Liver (tissue), 9 donors: Measurements from ENCODE around the gene GPR33. TPM values are rescaled to one million over a fixed set of nuclear protein-coding genes. Genes with fewer than 3 reads are reported as not detected.

Experiments used
- DNase-seq: peaks from one replicate; pipeline ENCODE4 v3.0.0-alpha.2; 2017; ENCODE audit warnings: low spot score
- H3K27ac ChIP-seq, 2 donors: one replicate each; pipeline ENCODE4 v1.7.0; 2013; ENCODE audit warnings: inconsistent platforms in 2 of 2, low read length in 2 of 2, control low read depth in 1 of 2, low read depth in 1 of 2, mild to moderate bottlenecking in 1 of 2
- H3K27me3 ChIP-seq, 4 donors: one replicate each; pipeline versions ENCODE4 v1.6.1 to v1.7.0; 2013; ENCODE audit warnings: low read length in 3 of 4, inconsistent platforms in 1 of 4, mild to moderate bottlenecking in 1 of 4, moderate library complexity in 1 of 4; ENCODE audit not compliant: control insufficient read depth in 4 of 4, insufficient read depth in 4 of 4
- H3K36me3 ChIP-seq, 4 donors: one replicate each; pipeline versions ENCODE4 v1.6.1 to v1.7.0; 2013; ENCODE audit warnings: low read length in 3 of 4, mild to moderate bottlenecking in 3 of 4, low read depth in 1 of 4, moderate library complexity in 1 of 4; ENCODE audit not compliant: control insufficient read depth in 4 of 4, insufficient read depth in 3 of 4
- H3K4me1 ChIP-seq, 4 donors: one replicate each; pipeline versions ENCODE4 v1.6.1 to v1.7.0; 2013; ENCODE audit warnings: low read length in 3 of 4, mild to moderate bottlenecking in 3 of 4, moderate library complexity in 1 of 4; ENCODE audit not compliant: control insufficient read depth in 4 of 4, insufficient read depth in 4 of 4
- H3K4me3 ChIP-seq, 3 donors: one replicate each; pipeline versions ENCODE4 v1.6.1 to v1.7.0; 2013; ENCODE audit warnings: low read length in 3 of 3, control low read depth in 1 of 3, low read depth in 1 of 3, mild to moderate bottlenecking in 1 of 3
- H3K9ac ChIP-seq, 2 donors: one replicate each; pipeline ENCODE4 v1.7.0; 2013; ENCODE audit warnings: low read length in 2 of 2, mild to moderate bottlenecking in 2 of 2, moderate library complexity in 2 of 2, control low read depth in 1 of 2, low read depth in 1 of 2
- H3K9me3 ChIP-seq, 4 donors: one replicate each; pipeline versions ENCODE4 v1.6.1 to v1.7.0; 2013; ENCODE audit warnings: low read length in 3 of 4; ENCODE audit not compliant: control insufficient read depth in 4 of 4
- ATF3 ChIP-seq: IDR thresholded peaks from 2 replicates; pipeline ENCODE4 v1.6.1; 2016; ENCODE audit warnings: antibody characterized with exemption
- EGR1 ChIP-seq, 2 donors: IDR thresholded peaks; 2 replicates each; pipeline ENCODE4 v1.6.1; 2016 to 2018; ENCODE audit warnings: antibody characterized with exemption in 2 of 2, low read depth in 2 of 2
- FOXA1 ChIP-seq: IDR thresholded peaks from 2 replicates; pipeline ENCODE4 v1.6.1; 2016; ENCODE audit warnings: antibody characterized with exemption
- FOXA2 ChIP-seq: IDR thresholded peaks from 2 replicates; pipeline ENCODE4 v1.6.1; 2016; ENCODE audit warnings: antibody characterized with exemption
- GABPA ChIP-seq, 2 donors: IDR thresholded peaks in 1 of 2; conservative IDR thresholded peaks in 1 of 2; 2 replicates each; pipeline ENCODE4 v1.6.1; 2016; ENCODE audit warnings: antibody characterized with exemption in 2 of 2, mild to moderate bottlenecking in 1 of 2, moderate library complexity in 1 of 2
- HNF4A ChIP-seq, 2 donors: conservative IDR thresholded peaks; 2 replicates each; pipeline ENCODE4 v1.6.1; 2016; ENCODE audit warnings: antibody characterized with exemption in 2 of 2, mild to moderate bottlenecking in 2 of 2
- HNF4G ChIP-seq: IDR thresholded peaks from 2 replicates; pipeline ENCODE4 v1.6.1; 2016; ENCODE audit warnings: antibody characterized with exemption
- JUND ChIP-seq, 2 donors: IDR thresholded peaks; 2 replicates each; pipeline ENCODE4 v1.6.1; 2016; ENCODE audit warnings: antibody characterized with exemption in 2 of 2
- MAX ChIP-seq: IDR thresholded peaks from 2 replicates; pipeline ENCODE4 v1.6.1; 2016; ENCODE audit warnings: antibody characterized with exemption
- NR2F2 ChIP-seq: IDR thresholded peaks from 2 replicates; pipeline ENCODE4 v1.6.1; 2016; ENCODE audit warnings: antibody characterized with exemption
- RAD21 ChIP-seq, 2 donors: IDR thresholded peaks; 2 replicates each; pipeline ENCODE4 v1.6.1; 2016; ENCODE audit warnings: antibody characterized with exemption in 2 of 2, mild to moderate bottlenecking in 2 of 2
- REST ChIP-seq: IDR thresholded peaks from 2 replicates; pipeline ENCODE4 v1.6.1; 2016; ENCODE audit warnings: antibody characterized with exemption, mild to moderate bottlenecking
- RXRA ChIP-seq, 2 donors: IDR thresholded peaks; 2 replicates each; pipeline ENCODE4 v1.6.1; 2017 to 2018; ENCODE audit warnings: antibody characterized with exemption in 2 of 2, mild to moderate bottlenecking in 1 of 2
- SP1 ChIP-seq: IDR thresholded peaks from 2 replicates; pipeline ENCODE4 v1.6.1; 2018; ENCODE audit warnings: antibody characterized with exemption, mild to moderate bottlenecking
- TAF1 ChIP-seq: conservative IDR thresholded peaks from 2 replicates; pipeline ENCODE4 v1.6.1; 2016; ENCODE audit warnings: antibody characterized with exemption, mild to moderate bottlenecking
- YY1 ChIP-seq: IDR thresholded peaks from 2 replicates; pipeline ENCODE4 v1.6.1; 2016; ENCODE audit warnings: antibody characterized with exemption, mild to moderate bottlenecking
- ZBTB33 ChIP-seq: IDR thresholded peaks from 2 replicates; pipeline ENCODE4 v1.6.1; 2016; ENCODE audit warnings: antibody characterized with exemption
- WGBS: extraction: QIAGEN DNeasy Blood & Tissue Kit; methylation state at CpG from one replicate; pipeline ENCODE4 v1.1.7; 2013; 5-methylcytosine and 5-hydroxymethylcytosine counted together
- polyA plus RNA-seq, 2 donors: library from polyadenylated mRNA; stranded (reverse) in 1 of 2; unstranded in 1 of 2; fragments of 200-250 nt in 1 of 2; fragments of >200 nt in 1 of 2; fragmentation: Nextera tagmentation in 1 of 2; extraction: Ambion mirVana in 1 of 2; gene quantifications; one replicate each; pipeline versions ENCODE4 v1.2.1 to v1.2.3, GENCODE V29; 2013 to 2015
- total RNA-seq, 2 donors: library from RNA; depleted of rRNA; stranded (reverse); fragments of >200 nt; gene quantifications; one replicate each; pipeline ENCODE4 v1.2.3, GENCODE V29; 2014
- donor health status: healthy.
- donor health status: healthy.
- donor health status: healthy.
- donor health status: healthy.
- donor health status: healthy.

The GPR33 gene
- total and polyA plus RNA-seq, 4 donors, result not detected

GRCh38 chr14:31445703-31446102, 42.1 kb downstream of the GPR33 start:
- DNase-seq, result no peak
- TF ChIP-seq FOXA1, result no peak
- no peak for TF ChIP-seq RXRA (IDR thresholded peaks at IDR 0.05)
- TF ChIP-seq SP1, result no peak
- no peak for TF ChIP-seq FOXA2
- no peak for TF ChIP-seq HNF4G
- TF ChIP-seq JUND (IDR thresholded peaks at IDR 0.05), result no peak
- TF ChIP-seq YY1, result no peak
- no peak for TF ChIP-seq NR2F2
- no peak for TF ChIP-seq GABPA (IDR thresholded peaks at IDR 0.05 in 1 of 2, conservative IDR thresholded peaks at IDR 0.05 in 1 of 2)
- TF ChIP-seq ZBTB33, result no peak
- no peak for TF ChIP-seq EGR1 (IDR thresholded peaks at IDR 0.05; ENCODE audit: low read depth in 2 of 2)
- TF ChIP-seq HNF4A (conservative IDR thresholded peaks at IDR 0.05), result no peak
- no peak for TF ChIP-seq MAX
- TF ChIP-seq RAD21 (IDR thresholded peaks at IDR 0.05), result no peak
- no peak for TF ChIP-seq REST
- TF ChIP-seq TAF1, result no peak
- Histone ChIP-seq H3K27ac (no peak overlapping the region), H3K9me3 (no peaks in the 10 kb centered on the region), H3K36me3 (peaks cover 0 to 2% (median 0%) of the 10 kb centered on the region in 4 donors), H3K27me3 (no peaks in the 10 kb centered on the region), H3K4me1 (no peaks in the 10 kb centered on the region), H3K4me3 (no peak overlapping the region), H3K9ac (no peak overlapping the region)
- WGBS, result 92% methylated on average over 1 of the region's 1 CpG

- no peaks in the 10 kb centered on the region for H3K4me1 ChIP-seq
- H3K27me3 ChIP-seq, result no peaks in the 10 kb centered on the region
- TF ChIP-seq FOXA2 (no peak), SP1 (no peak), YY1 (no peak), HNF4A (conservative IDR thresholded peaks at IDR 0.05) (no peak), GABPA (IDR thresholded peaks at IDR 0.05 in 1 of 2, conservative IDR thresholded peaks at IDR 0.05 in 1 of 2) (no peak), MAX (no peak), JUND (IDR thresholded peaks at IDR 0.05) (no peak), NR2F2 (no peak), HNF4G (no peak), TAF1 (no peak), REST (no peak), ATF3 (no peak), ZBTB33 (no peak), RXRA (IDR thresholded peaks at IDR 0.05) (no peak)
- H3K4me3 ChIP-seq, result no peak overlapping the region
- no peak overlapping the region for H3K9ac ChIP-seq
- 94% methylated on average over 6 of the region's 6 CpGs for WGBS
- H3K36me3 ChIP-seq, result no peaks in the 10 kb centered on the region
- no peak for DNase-seq
- H3K9me3 ChIP-seq, result no peaks in the 10 kb centered on the region
- no peak overlapping the region for H3K27ac ChIP-seq
These were observed 45.6 kb downstream of the GPR33 start for GRCh38 chr14:31442284-31442683.
